HUDEP-2 (cell line): ENCODE results near the gene CPNE5.
"Not testable (repeated sequence)": the region's sequence is repeated elsewhere in the genome, so short reads cannot be mapped to it uniquely, and the experiment has no call there.

Experiments
- DNase-seq, 76 experiments: peaks; one replicate each; lab custom pipeline; 2025; ENCODE audit not compliant: unreplicated experiment in 76 of 76; lab: John Stamatoyannopoulos, UW

CPNE5 gene

GRCh38 chr6:36731622-36732310 lies 107.5 kb downstream of the CPNE5 start:
- no peak for DNase-seq

DNA sequence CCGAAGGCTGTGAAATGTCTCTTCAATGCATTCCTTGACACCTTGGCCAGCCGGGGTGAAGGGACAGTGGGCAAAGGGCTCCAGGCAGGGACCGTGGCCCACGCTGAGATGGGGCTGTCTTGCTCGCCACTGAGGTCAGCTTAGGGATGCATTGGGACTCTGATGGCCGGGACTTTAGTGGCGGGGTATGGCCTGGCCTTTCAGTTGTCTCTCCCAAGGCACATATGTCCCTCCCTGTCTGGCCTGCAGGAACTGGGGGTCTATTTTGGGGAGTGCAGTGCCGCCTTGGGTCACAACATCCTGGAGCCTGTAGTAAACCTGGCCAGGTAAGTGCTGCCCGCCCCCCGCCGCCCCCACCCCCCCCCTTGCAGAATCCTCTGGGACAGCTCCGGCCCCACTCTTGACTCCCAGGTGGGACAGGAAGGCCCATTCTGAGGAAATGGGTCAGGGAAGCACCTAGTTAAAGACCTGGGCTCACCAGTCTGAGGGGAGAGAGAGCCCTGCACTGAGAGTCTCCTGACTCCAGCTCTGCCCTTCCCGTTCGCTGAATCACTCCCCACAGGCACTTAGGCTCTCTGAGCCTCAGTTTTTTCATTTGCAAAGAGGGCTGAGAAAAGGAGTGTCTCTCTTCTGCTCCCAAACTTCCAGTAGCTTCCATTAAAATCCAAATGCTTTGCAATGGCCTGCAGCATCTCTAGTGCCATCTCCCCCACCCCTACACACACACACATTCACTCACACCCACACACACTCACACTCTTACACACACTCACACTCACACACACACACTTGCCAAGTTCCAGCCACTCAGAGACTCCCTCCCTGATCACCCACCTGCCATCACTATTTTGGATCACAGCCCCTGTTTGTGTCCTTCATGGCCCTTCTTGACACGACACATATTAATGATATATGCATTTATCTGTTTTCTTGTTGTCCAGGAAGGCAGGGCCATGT lies 108.5 kb downstream of the CPNE5 start:
- DNase-seq, result no peak

- DNase-seq, result no peak
Measured at GRCh38 chr6:36729161-36729524, 110.1 kb downstream of the CPNE5 start.

DNA sequence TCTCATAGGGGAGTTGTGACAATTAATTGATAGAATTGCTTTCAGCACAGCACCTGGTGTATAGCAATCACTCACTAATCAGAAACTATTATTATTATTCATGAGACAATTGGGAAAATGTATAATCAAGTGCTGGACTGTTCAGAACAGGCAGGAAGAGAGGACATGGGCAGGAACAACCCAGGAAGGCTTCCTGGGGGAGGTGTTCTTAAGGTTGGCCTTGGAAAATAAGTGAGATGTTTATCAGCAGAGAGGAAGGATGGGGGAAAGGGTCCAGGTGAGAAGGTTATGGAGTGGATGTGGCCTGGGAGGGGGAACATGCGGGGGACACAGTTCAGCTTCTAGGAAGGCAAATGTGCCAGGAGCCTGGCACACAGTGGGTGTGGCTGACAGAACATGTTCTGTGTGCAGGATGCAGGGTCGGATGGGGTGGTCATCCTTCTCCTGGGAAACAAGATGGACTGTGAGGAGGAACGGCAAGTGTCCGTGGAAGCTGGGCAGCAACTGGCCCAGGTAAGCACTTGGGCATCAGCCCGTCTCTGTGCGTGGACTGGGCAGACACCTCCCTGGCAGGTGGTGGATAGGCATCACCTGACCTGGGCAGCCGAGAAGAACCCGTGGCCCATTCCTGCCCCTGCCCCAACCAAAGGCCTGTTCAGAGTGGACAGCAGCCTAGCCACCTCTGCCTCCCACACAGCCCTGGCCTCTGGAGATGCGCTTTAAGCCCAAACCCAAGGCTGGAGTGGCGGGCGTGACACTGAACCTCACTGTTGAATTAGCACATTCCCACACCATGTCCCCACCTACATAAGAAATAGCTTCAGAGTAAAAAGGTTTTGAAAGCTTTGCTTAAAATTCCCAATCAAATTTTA lies 110.7 kb downstream of the CPNE5 start:
- DNase-seq, result no peak

GRCh38 chr6:36727505-36728021 lies 111.7 kb downstream of the CPNE5 start:
- no peak for DNase-seq

GRCh38 chr6:36725581-36725980 lies 113.7 kb downstream of the CPNE5 start:
- no peak for DNase-seq

DNA sequence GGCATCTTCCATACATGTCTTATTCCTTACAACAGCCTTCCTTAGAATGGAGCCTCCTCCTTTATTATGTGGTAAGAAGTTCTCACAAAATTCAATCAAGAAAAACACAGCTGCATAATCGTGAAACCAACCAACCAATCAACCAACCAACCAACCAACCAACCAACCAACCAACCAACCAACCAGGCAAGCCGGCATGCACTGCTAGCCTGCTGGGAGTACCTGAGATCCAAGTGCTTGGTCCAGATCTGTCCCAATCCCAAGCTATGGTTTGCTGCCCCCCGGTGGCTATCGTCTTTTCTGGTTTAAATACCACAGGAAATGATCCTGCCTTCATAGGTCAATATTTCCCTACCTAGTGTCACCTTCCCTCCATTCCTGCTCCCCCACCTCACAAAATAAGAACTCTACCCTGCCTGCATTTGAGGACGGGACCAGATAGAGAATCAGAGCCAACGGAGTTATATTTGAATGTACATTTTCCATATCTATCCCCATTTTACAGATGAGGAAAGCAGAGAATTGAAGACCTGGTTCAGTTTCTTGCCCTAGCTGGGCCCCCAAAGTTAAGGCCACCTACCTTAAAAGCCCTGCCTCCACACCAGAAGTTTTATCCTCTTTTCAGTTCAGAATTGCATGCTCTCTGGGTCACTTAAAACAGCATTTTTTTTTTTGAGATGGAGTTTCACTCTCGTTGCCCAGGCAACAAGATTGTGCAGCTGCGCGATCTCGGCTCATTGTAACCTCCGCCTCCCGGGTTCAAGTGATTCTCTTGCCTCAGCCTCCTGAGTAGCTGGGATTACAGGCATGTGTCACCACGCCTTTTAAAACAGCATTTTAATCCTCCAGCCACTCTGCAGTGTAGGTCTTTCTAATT lies 114.5 kb downstream of the CPNE5 start:
- DNase-seq, result peak in 56 of 76 experiments; percentile 4 to 79 (median 33)

DNA sequence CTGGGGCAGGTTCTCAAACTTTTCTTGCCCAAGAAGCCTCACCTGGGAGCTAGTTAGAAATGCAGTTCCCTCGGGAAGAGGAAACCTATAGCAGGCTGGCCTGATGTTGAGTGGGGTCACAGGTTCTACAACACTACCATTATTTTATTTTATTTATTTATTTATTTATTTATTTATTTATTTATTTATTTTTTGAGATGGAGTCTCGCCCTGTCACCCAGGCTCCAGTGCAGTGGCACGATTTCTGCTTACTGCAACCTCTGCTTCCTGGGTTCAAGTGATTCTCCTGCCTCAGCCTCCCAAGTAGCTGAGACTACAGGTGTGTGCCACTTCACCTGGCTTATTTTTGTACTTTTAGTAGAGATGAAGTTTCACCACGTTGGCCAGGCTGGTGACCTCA lies 115.3 kb downstream of the CPNE5 start:
- DNase-seq, result not testable (repeated sequence)

- DNase-seq, result no peak
Measured at GRCh38 chr6:36722879-36723278, 116.4 kb downstream of the CPNE5 start.

- no peak for DNase-seq
Measured at GRCh38 chr6:36722365-36722764, 116.9 kb downstream of the CPNE5 start.

GRCh38 chr6:36721369-36722140 lies 117.7 kb downstream of the CPNE5 start:
- no peak for DNase-seq

- no peak for DNase-seq
Measured at GRCh38 chr6:36720251-36721141, 118.7 kb downstream of the CPNE5 start.

DNA sequence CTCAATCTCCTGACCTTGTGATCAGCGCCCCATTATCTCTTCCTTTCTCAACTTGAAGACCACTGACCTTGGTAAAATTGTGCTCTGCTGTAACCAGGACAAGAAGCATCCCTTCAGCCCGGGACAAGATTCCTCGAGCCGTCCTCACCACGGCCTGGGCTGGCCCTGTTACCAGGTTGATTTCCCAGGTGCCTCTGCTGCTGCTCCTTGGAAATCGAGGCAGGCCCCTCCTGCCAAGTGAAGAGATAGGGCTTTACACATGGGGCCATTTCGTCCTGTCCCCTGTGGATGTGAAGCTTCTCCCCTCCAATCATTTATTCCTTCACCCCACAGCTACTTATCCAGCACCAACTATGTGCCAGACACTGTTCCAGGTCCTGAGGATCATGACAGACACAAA lies 120.1 kb downstream of the CPNE5 start:
- DNase-seq, result no peak

- no peak for DNase-seq
Measured at GRCh38 chr6:36718560-36718959, 120.7 kb downstream of the CPNE5 start.

GRCh38 chr6:36717871-36718540 lies 121.2 kb downstream of the CPNE5 start:
- DNase-seq, result no peak

DNA sequence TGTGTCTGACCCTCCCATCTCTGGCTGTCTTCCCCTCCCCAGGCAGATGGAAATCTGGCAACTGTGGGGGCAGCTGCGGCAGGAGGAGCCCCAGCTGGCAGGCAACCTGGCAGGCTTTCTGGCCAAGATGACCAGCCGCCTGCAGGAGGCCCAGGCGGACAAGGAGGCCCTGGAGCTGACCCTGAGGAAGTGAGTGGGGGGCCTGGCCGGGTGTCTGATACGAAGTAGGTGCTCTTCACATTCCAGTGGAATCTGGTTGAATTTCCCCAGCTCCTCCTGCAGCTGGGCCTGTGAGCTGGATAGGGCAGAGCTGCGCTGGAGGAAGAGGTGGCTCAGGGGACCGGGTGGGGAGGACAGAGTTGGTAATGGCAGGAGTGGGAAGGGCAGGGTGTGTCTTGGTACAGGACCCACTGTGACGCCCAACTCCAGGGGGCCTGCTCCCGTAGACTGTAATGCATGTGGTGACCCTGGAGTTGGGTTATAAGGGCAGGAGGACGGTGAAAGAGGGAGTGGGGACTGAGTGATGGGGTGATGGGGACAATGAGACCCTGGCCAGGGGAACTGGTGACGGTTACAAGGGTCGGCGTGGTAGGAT lies 121.9 kb downstream of the CPNE5 start:
- DNase-seq, result no peak

DNA sequence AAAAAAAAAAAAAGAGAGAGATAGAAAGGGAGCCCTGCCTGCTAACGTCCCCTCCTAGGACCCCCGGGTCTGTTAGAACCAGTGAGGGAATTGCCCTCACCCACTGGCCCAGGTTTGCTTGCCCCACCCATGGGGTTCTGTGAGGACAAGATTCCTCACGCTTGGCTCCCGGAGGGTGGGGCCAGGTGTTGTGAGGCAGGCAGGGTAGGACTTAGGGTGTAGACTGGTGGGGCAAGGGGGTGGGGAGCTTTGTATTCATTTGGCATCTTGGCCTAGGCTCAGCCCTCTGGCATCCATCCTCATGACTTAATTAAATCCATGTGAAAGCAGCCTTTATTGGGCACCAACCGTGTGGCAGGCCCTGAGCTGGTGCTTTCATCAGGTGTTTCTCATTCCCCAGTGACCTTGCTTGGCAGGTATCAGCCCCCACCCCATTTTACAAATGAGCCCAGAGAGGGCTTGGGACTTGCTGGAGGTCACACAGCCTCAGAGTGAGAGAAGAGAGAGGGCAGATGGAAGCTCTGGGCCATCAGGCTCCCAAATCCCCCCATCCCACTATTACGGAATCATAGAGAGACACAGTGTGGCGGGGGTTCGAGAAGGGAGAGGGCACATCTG lies 122.7 kb downstream of the CPNE5 start:
- DNase-seq, result no peak
